HTERT RPE-1 (cell line): ENCODE results near the gene TGM2.
"Not testable (repeated sequence)": the region's sequence is repeated elsewhere in the genome, so short reads cannot be mapped to it uniquely, and the experiment has no call there.

Source experiments
- in situ Hi-C: fragments of 300-500 bp; cut with MboI; formaldehyde crosslinking; loops from 4 replicates; pipeline ENCODE4 v1.14.3; 2020; ENCODE audit warnings: low sequenced_read_pairs

Gene TGM2

GRCh38 chr20:38102206-38102605, 62.9 kb downstream of the TGM2 start:
- in situ Hi-C loops, result not testable (repeated sequence)

GRCh38 chr20:38098952-38099351, 66.1 kb downstream of the TGM2 start:
- in situ Hi-C loops, result no loop called here

GRCh38 chr20:38095017-38095686, 69.9 kb downstream of the TGM2 start:
- in situ Hi-C loops, result no loop called here

- in situ Hi-C loops, result no loop called here
These were observed 70.6 kb downstream of the TGM2 start for GRCh38 chr20:38094373-38094891.

GRCh38 chr20:38093641-38094077, 71.4 kb downstream of the TGM2 start:
- in situ Hi-C loops, result no loop called here

GRCh38 chr20:38092915-38093314, 72.2 kb downstream of the TGM2 start:
- in situ Hi-C loops, result no loop called here

- in situ Hi-C loops, result no loop called here
These were observed 72.7 kb downstream of the TGM2 start for GRCh38 chr20:38092260-38092857.

- in situ Hi-C loops, result no loop called here
These were observed 73.4 kb downstream of the TGM2 start for GRCh38 chr20:38091441-38092216.

- in situ Hi-C loops, result no loop called here
These were observed 75.0 kb downstream of the TGM2 start for GRCh38 chr20:38090061-38090460.

GRCh38 chr20:38089500-38089899, 75.6 kb downstream of the TGM2 start:
- in situ Hi-C loops, result no loop called here

- in situ Hi-C loops, result no loop called here
These were observed 80.0 kb downstream of the TGM2 start for GRCh38 chr20:38085026-38085425.

- in situ Hi-C loops, result no loop called here
These were observed 80.6 kb downstream of the TGM2 start for GRCh38 chr20:38084425-38084951.

- in situ Hi-C loops, result no loop called here
These were observed 81.6 kb downstream of the TGM2 start for GRCh38 chr20:38083338-38084048.

GRCh38 chr20:38082894-38083293, 82.2 kb downstream of the TGM2 start:
- in situ Hi-C loops, result no loop called here

GRCh38 chr20:38081575-38081974, 83.5 kb downstream of the TGM2 start:
- in situ Hi-C loops, result no loop called here

- in situ Hi-C loops, result no loop called here
These were observed 85.7 kb downstream of the TGM2 start for GRCh38 chr20:38079353-38079752.

- in situ Hi-C loops, result no loop called here
These were observed 87.0 kb downstream of the TGM2 start for GRCh38 chr20:38078084-38078483.
